Neural cell (in vitro differentiated cells): Measurements from ENCODE around the gene NFS1. TPM values are rescaled to one million over a fixed set of nuclear protein-coding genes. Genes with fewer than 3 reads are reported as not detected.
A peak's percentile ranks its signal among the peaks of the same experiment; 100 is the strongest.

Experiments
- H2AFZ ChIP-seq: fragments of 200-600, 300-800 bp; sonication (generic), shearing (Covaris generic); 2 replicates; pipeline ENCODE4 v1.6.0; 2014; ENCODE audit warnings: low read depth, mild to moderate bottlenecking, antibody characterized with exemption, low read length, moderate library complexity
- H3F3A ChIP-seq: fragments of 200-600 bp; shearing (Covaris generic); 2 replicates; pipeline ENCODE4 v1.6.1; 2016; ENCODE audit warnings: mild to moderate bottlenecking, moderate library complexity, mixed read lengths, antibody characterized with exemption, low read length; ENCODE audit not compliant: insufficient read depth, poor library complexity, severe bottlenecking
- H3K27ac ChIP-seq: fragments of 200-600, 300-800 bp; sonication (generic), shearing (Covaris generic); 2 replicates; pipeline ENCODE4 v1.5.1; 2014; ENCODE audit warnings: mild to moderate bottlenecking, low read length, moderate library complexity
- H3K27me3 ChIP-seq: fragments of 300-800, 200-600 bp; sonication (generic), shearing (Covaris generic); 2 replicates; pipeline ENCODE4 v1.6.0; 2014; ENCODE audit warnings: mild to moderate bottlenecking, low read depth, low read length, moderate library complexity; ENCODE audit not compliant: insufficient read depth
- H3K36me3 ChIP-seq: fragments of 300-800, 200-600 bp; sonication (generic), shearing (Covaris generic); 2 replicates; pipeline ENCODE4 v1.5.1; 2014; ENCODE audit warnings: mild to moderate bottlenecking, antibody characterized with exemption, low read length, moderate library complexity; ENCODE audit not compliant: insufficient read depth
- H3K4me2 ChIP-seq: fragments of 300-800, 200-600 bp; sonication (generic), shearing (Covaris generic); 2 replicates; pipeline ENCODE4 v1.6.0; 2014; ENCODE audit warnings: mild to moderate bottlenecking, low read length
- H3K4me3 ChIP-seq: fragments of 300-800, 200-600 bp; sonication (generic), shearing (Covaris generic); 2 replicates; pipeline ENCODE4 v1.5.1; 2014; ENCODE audit warnings: mild to moderate bottlenecking, low read length, moderate library complexity
- H3K79me2 ChIP-seq: fragments of 200-600 bp; shearing (Covaris generic); replicated peaks from 2 replicates; pipeline ENCODE4 v1.6.0; 2014; ENCODE audit warnings: mild to moderate bottlenecking, low read length, moderate library complexity; ENCODE audit not compliant: insufficient read depth
- H3K9ac ChIP-seq: fragments of 300-800, 200-600 bp; sonication (generic), shearing (Covaris generic); 2 replicates; pipeline ENCODE4 v1.6.1; 2016; ENCODE audit warnings: mild to moderate bottlenecking, low read length, mixed read lengths
- H3K9me2 ChIP-seq: fragments of 200-600 bp; shearing (Covaris generic); 2 replicates; pipeline ENCODE4 v1.6.1; 2016; ENCODE audit warnings: mild to moderate bottlenecking, low read length, mixed read lengths; ENCODE audit not compliant: insufficient read depth
- H3K9me3 ChIP-seq: fragments of 200-600, 300-800 bp; sonication (generic), shearing (Covaris generic); 2 replicates; pipeline ENCODE4 v1.6.1; 2016; ENCODE audit warnings: mild to moderate bottlenecking, mixed run types, low read length, moderate library complexity, mixed read lengths
- H4K20me1 ChIP-seq: fragments of 200-600 bp; shearing (Covaris generic); 2 replicates; pipeline ENCODE4 v1.6.1; 2016; ENCODE audit warnings: mild to moderate bottlenecking, mixed run types; ENCODE audit not compliant: insufficient read depth
- EP300 ChIP-seq: fragments of 450-650 bp; conservative IDR thresholded peaks from 2 replicates; pipeline ENCODE4 v1.6.1; 2014; ENCODE audit warnings: antibody characterized with exemption, mild to moderate bottlenecking, moderate library complexity; ENCODE audit not compliant: poor library complexity, severe bottlenecking
- EZH2 ChIP-seq: fragments of 200-600, 300-800 bp; shearing (Covaris generic), sonication (generic); IDR thresholded peaks from 2 replicates; pipeline ENCODE4 v1.6.1; 2014; ENCODE audit warnings: antibody characterized with exemption, low read length, borderline replicate concordance, mild to moderate bottlenecking; ENCODE audit not compliant: insufficient read depth, poor library complexity, severe bottlenecking
- MXI1 ChIP-seq: fragments of 450-650 bp; conservative IDR thresholded peaks from 2 replicates; pipeline ENCODE4 v1.6.1; 2014; ENCODE audit warnings: antibody characterized with exemption, mild to moderate bottlenecking; ENCODE audit not compliant: poor library complexity, severe bottlenecking
- POLR2AphosphoS5 ChIP-seq: IDR thresholded peaks from 2 replicates; pipeline ENCODE4 v1.6.1; 2012
- RAD21 ChIP-seq: fragments of 450-650 bp; conservative IDR thresholded peaks from 2 replicates; pipeline ENCODE4 v1.6.1; 2014; ENCODE audit warnings: antibody characterized with exemption, mild to moderate bottlenecking, moderate library complexity
- SMC3 ChIP-seq: fragments of 450-650 bp; conservative IDR thresholded peaks from 2 replicates; pipeline ENCODE4 v1.6.1; 2014; ENCODE audit warnings: antibody characterized with exemption, mild to moderate bottlenecking, moderate library complexity; ENCODE audit not compliant: poor library complexity
- TAF1 ChIP-seq: IDR thresholded peaks from 2 replicates; pipeline ENCODE4 v1.6.1; 2012; ENCODE audit warnings: low read depth
- polyA plus RNA-seq: library from polyadenylated mRNA; depleted of rRNA; stranded (reverse); fragments of >200 nt; gene quantifications from 2 replicates; pipeline ENCODE4 v1.2.3, GENCODE V29; 2014
- TF ChIP-seq, protein P1 (sequence below): fragments of 450-650 bp; IDR thresholded peaks from 2 replicates; pipeline ENCODE4 v1.5.1; 2014; ENCODE audit warnings: antibody characterized with exemption, mild to moderate bottlenecking, moderate library complexity; ENCODE audit not compliant: poor library complexity, severe bottlenecking
- TF ChIP-seq, protein P2 (sequence below): IDR thresholded peaks from 2 replicates; pipeline ENCODE4 v1.6.1; 2012; ENCODE audit warnings: borderline replicate concordance

The NFS1 gene
- polyA plus RNA-seq, 1 donor from 2014 or later = 55.2 TPM

DNA sequence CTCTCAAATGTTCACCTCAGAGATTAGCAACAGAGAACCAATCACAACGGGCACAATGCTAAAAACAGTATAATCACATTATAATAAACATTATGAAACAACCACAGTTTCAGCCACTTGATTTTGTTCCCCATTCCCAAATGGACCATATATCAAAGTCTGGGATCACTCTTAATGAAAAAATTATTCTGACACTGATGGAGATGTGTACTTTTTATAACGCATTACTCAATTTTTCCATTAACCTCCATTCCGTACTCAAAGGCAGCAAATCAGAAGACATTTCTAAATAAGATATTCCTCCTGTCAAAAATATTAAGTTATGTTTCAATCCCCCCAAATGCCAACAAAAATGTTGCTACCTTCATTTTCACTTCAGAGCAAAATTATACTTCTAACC lies 37.2 kb downstream of the NFS1 start:
- no peak overlapping the region for H2AFZ ChIP-seq
- H3K9ac ChIP-seq = no peak overlapping the region
- H3K9me2 ChIP-seq = no peaks in the 10 kb centered on the region
- no peak overlapping the region for H3K27ac ChIP-seq
- TF ChIP-seq, protein P1, sequence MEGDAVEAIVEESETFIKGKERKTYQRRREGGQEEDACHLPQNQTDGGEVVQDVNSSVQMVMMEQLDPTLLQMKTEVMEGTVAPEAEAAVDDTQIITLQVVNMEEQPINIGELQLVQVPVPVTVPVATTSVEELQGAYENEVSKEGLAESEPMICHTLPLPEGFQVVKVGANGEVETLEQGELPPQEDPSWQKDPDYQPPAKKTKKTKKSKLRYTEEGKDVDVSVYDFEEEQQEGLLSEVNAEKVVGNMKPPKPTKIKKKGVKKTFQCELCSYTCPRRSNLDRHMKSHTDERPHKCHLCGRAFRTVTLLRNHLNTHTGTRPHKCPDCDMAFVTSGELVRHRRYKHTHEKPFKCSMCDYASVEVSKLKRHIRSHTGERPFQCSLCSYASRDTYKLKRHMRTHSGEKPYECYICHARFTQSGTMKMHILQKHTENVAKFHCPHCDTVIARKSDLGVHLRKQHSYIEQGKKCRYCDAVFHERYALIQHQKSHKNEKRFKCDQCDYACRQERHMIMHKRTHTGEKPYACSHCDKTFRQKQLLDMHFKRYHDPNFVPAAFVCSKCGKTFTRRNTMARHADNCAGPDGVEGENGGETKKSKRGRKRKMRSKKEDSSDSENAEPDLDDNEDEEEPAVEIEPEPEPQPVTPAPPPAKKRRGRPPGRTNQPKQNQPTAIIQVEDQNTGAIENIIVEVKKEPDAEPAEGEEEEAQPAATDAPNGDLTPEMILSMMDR = no peak
- no peak for TF ChIP-seq SMC3
- TF ChIP-seq MXI1 = no peak
- no peak for TF ChIP-seq EP300
- TF ChIP-seq, protein P2, sequence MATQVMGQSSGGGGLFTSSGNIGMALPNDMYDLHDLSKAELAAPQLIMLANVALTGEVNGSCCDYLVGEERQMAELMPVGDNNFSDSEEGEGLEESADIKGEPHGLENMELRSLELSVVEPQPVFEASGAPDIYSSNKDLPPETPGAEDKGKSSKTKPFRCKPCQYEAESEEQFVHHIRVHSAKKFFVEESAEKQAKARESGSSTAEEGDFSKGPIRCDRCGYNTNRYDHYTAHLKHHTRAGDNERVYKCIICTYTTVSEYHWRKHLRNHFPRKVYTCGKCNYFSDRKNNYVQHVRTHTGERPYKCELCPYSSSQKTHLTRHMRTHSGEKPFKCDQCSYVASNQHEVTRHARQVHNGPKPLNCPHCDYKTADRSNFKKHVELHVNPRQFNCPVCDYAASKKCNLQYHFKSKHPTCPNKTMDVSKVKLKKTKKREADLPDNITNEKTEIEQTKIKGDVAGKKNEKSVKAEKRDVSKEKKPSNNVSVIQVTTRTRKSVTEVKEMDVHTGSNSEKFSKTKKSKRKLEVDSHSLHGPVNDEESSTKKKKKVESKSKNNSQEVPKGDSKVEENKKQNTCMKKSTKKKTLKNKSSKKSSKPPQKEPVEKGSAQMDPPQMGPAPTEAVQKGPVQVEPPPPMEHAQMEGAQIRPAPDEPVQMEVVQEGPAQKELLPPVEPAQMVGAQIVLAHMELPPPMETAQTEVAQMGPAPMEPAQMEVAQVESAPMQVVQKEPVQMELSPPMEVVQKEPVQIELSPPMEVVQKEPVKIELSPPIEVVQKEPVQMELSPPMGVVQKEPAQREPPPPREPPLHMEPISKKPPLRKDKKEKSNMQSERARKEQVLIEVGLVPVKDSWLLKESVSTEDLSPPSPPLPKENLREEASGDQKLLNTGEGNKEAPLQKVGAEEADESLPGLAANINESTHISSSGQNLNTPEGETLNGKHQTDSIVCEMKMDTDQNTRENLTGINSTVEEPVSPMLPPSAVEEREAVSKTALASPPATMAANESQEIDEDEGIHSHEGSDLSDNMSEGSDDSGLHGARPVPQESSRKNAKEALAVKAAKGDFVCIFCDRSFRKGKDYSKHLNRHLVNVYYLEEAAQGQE = no peak
- TF ChIP-seq POLR2AphosphoS5 = no peak
- TF ChIP-seq TAF1 = no peak
- TF ChIP-seq RAD21 = no peak
- TF ChIP-seq EZH2 = no peak
- peaks cover 7% of the 10 kb centered on the region for H4K20me1 ChIP-seq
- no peaks in the 10 kb centered on the region for H3F3A ChIP-seq
- peaks cover 75% of the 10 kb centered on the region for H3K79me2 ChIP-seq
- H3K36me3 ChIP-seq = no peaks in the 10 kb centered on the region
- H3K4me3 ChIP-seq = peak overlapping the region; percentile 87
- H3K27me3 ChIP-seq = no peaks in the 10 kb centered on the region
- H3K9me3 ChIP-seq = no peaks in the 10 kb centered on the region
- peak overlapping the region; percentile 94 for H3K4me2 ChIP-seq

DNA sequence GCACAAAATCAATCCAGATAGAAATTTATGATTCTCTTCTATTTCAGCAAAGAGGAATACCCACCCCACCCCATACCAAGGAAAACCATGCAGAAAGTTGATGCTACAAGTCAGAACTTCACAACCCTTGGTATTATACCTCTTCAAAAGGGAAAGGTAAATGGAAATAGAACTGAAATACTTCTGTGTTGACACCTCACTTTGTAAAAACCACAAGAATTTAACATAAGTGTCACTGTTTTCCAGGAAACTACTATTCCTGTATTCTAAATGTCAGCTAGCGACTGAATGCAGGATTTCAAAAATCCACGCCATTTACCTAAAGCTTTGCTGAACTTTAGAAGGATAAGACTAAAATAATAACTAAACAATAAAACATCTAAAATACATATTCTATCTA lies 38.1 kb downstream of the NFS1 start:
- Histone ChIP-seq H3K36me3 (no peaks in the 10 kb centered on the region), H3K9ac (no peak overlapping the region), H3F3A (no peaks in the 10 kb centered on the region), H3K27me3 (no peaks in the 10 kb centered on the region), H3K79me2 (peaks cover 83% of the 10 kb centered on the region), H3K9me3 (no peaks in the 10 kb centered on the region), H3K4me3 (peak overlapping the region; percentile 87), H4K20me1 (peaks cover 7% of the 10 kb centered on the region), H3K9me2 (no peaks in the 10 kb centered on the region), H2AFZ (no peak overlapping the region), H3K4me2 (peak overlapping the region; percentile 23), H3K27ac (no peak overlapping the region)
- no peak for TF ChIP-seq SMC3
- TF ChIP-seq, protein P1 = no peak
- TF ChIP-seq, protein P2 = no peak
- TF ChIP-seq RAD21 = no peak
- TF ChIP-seq TAF1 = no peak
- no peak for TF ChIP-seq EZH2
